Lower leg skin (tissue), 4 donors: ENCODE data around the gene CPAMD8. TPM values are rescaled to one million over a fixed set of nuclear protein-coding genes. Genes with fewer than 3 reads are reported as not detected.

ENCODE experiments used
- DNase-seq, 2 donors: peaks; one replicate each; pipeline ENCODE4 v3.0.0-alpha.2; 2019; ENCODE audit warnings: low spot score in 2 of 2
- H3K4me3 ChIP-seq: fragments of 200-600 bp; sonication (generic); 2 replicates; pipeline ENCODE4 v1.5.1; 2017; ENCODE audit warnings: mild to moderate bottlenecking, low read depth; ENCODE audit not compliant: poor library complexity, severe bottlenecking
- POLR2A ChIP-seq, 2 donors: fragments of 450-650 bp; IDR thresholded peaks; one replicate each; pipeline ENCODE4 v1.6.1; 2016 to 2017; ENCODE audit warnings: antibody characterized with exemption in 2 of 2, mild to moderate bottlenecking in 1 of 2, moderate library complexity in 1 of 2
- WGBS, 2 donors: methylation state at CpG; one replicate each; pipeline ENCODE4 v1.1.5; 2018; 5-methylcytosine and 5-hydroxymethylcytosine counted together
- intact Hi-C: fragments of 100-400 bp; cut with DNase I; formaldehyde crosslinking; loops from one replicate; pipeline ENCODE4 v1.15.0; 2023; ENCODE audit warnings: low total_unique reads
- total RNA-seq, 4 donors: library from RNA; depleted of rRNA; stranded (reverse); fragments of >200 nt; gene quantifications; one replicate each; pipeline ENCODE4 v1.1.0, GENCODE V29; 2016
- TF ChIP-seq, protein P1 (sequence below), 3 donors: fragments of 450-650 bp; IDR thresholded peaks; one replicate each; pipeline ENCODE4 v1.5.1; 2016; ENCODE audit warnings: antibody characterized with exemption in 3 of 3, mild to moderate bottlenecking in 3 of 3, moderate library complexity in 2 of 3

CPAMD8 gene
- total RNA-seq, 4 donors from 2014 or later = 8.1 to 14.0 (median 13.0) TPM

GRCh38 chr19:16868423-16869130 lies 158.0 kb downstream of the CPAMD8 start:
- TF ChIP-seq, protein P1, sequence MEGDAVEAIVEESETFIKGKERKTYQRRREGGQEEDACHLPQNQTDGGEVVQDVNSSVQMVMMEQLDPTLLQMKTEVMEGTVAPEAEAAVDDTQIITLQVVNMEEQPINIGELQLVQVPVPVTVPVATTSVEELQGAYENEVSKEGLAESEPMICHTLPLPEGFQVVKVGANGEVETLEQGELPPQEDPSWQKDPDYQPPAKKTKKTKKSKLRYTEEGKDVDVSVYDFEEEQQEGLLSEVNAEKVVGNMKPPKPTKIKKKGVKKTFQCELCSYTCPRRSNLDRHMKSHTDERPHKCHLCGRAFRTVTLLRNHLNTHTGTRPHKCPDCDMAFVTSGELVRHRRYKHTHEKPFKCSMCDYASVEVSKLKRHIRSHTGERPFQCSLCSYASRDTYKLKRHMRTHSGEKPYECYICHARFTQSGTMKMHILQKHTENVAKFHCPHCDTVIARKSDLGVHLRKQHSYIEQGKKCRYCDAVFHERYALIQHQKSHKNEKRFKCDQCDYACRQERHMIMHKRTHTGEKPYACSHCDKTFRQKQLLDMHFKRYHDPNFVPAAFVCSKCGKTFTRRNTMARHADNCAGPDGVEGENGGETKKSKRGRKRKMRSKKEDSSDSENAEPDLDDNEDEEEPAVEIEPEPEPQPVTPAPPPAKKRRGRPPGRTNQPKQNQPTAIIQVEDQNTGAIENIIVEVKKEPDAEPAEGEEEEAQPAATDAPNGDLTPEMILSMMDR (IDR thresholded peaks at IDR 0.05) = no peak
- no peak for TF ChIP-seq POLR2A (IDR thresholded peaks at IDR 0.05)
- H3K4me3 ChIP-seq = no peak overlapping the region
- WGBS, 2 donors = 92 to 93% methylated on average over 17 to 20 of the region's 20 CpGs
- no peak for DNase-seq
- intact Hi-C loops = no loop called here

GRCh38 chr19:16867211-16867610 lies 159.4 kb downstream of the CPAMD8 start:
- H3K4me3 ChIP-seq = no peak overlapping the region
- 94 to 95% methylated on average over 7 to 10 of the region's 10 CpGs for WGBS, 2 donors
- no peak for DNase-seq
- intact Hi-C loops = no loop called here
- TF ChIP-seq POLR2A (IDR thresholded peaks at IDR 0.05) = no peak
- TF ChIP-seq, protein P1 (IDR thresholded peaks at IDR 0.05) = no peak

- intact Hi-C loops = no loop called here
- no peak overlapping the region for H3K4me3 ChIP-seq
- TF ChIP-seq, protein P1 (IDR thresholded peaks at IDR 0.05) = no peak
- TF ChIP-seq POLR2A (IDR thresholded peaks at IDR 0.05) = no peak
- DNase-seq = no peak
- 87 to 92% methylated on average over 10 of the region's 10 CpGs for WGBS, 2 donors
Measured at GRCh38 chr19:16862826-16863415, 163.7 kb downstream of the CPAMD8 start.

DNA sequence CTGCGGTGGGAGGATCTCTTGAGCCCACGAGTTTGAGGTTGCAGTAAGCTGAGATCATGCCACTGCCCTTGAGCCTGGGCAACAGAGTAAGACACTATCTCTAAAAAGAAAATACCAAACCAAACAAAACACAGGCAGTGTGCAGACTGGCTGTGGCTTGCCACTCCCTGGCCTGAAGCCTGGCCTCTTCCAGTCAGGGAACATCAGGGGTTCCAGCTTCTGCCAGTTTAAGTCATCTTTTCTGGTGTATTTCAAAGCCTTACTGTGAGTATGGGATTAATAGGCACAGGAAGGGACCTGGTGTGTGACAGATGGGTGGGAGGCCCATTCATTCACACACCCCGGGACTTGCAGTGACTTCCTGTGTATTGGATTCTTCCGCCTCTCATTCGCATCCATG lies 164.8 kb downstream of the CPAMD8 start:
- no peak for DNase-seq
- 87 to 88% methylated on average over 5 of the region's 5 CpGs for WGBS, 2 donors
- intact Hi-C loops = no loop called here
- TF ChIP-seq, protein P1 (IDR thresholded peaks at IDR 0.05) = no peak
- TF ChIP-seq POLR2A (IDR thresholded peaks at IDR 0.05) = no peak
- H3K4me3 ChIP-seq = no peak overlapping the region

GRCh38 chr19:16861011-16861410 lies 165.6 kb downstream of the CPAMD8 start:
- TF ChIP-seq POLR2A (IDR thresholded peaks at IDR 0.05) = no peak
- TF ChIP-seq, protein P1 (IDR thresholded peaks at IDR 0.05) = no peak
- no peak for DNase-seq
- no peak overlapping the region for H3K4me3 ChIP-seq
- intact Hi-C loops = no loop called here
- 98% methylated on average over 3 of the region's 3 CpGs for WGBS, 2 donors
